Activated B cell treated with CpG ODN at 0.5 μM for 24 hours (primary cell): ENCODE data around the gene PNPLA3. TPM values are rescaled to one million over a fixed set of nuclear protein-coding genes. Genes with fewer than 3 reads are reported as not detected.
A peak's percentile ranks its signal among the peaks of the same experiment; 100 is the strongest.

ENCODE experiments used
- ATAC-seq: fragments of 200-7000 bp; cut with Tn5 transposase; one replicate; pipeline ENCODE4 v1.10.0; 2021; ENCODE audit warnings: low read depth, mild to moderate bottlenecking, moderate library complexity
- CTCF ChIA-PET: fragments of 350-600 bp; sonication (Branson Sonifier 250); formaldehyde crosslinking; loops from one replicate; lab custom pipeline; 2021; ENCODE audit warnings: antibody characterized with exemption; lab: Charles Lee
- POLR2A ChIA-PET: fragments of 350-600 bp; sonication (Branson Sonifier 250); formaldehyde crosslinking; loops from one replicate; lab custom pipeline; 2021; ENCODE audit warnings: antibody characterized with exemption; lab: Charles Lee
- DNase-seq: peaks from one replicate; pipeline ENCODE4 v3.0.0; 2022
- H3K27ac Mint-ChIP-seq: one replicate; pipeline ENCODE4 v1.8.0; 2020; ENCODE audit warnings: mixed read lengths
- H3K27me3 Mint-ChIP-seq: one replicate; pipeline ENCODE4 v1.8.0; 2021; ENCODE audit warnings: mixed read lengths
- H3K36me3 Mint-ChIP-seq: one replicate; pipeline ENCODE4 v1.8.0; 2021; ENCODE audit warnings: low read depth, mixed read lengths
- H3K4me1 Mint-ChIP-seq: one replicate; pipeline ENCODE4 v1.8.0; 2021; ENCODE audit warnings: mixed read lengths
- H3K4me3 Mint-ChIP-seq: one replicate; pipeline ENCODE4 v1.8.0; 2020; ENCODE audit warnings: mild to moderate bottlenecking, mixed read lengths
- H3K9me3 Mint-ChIP-seq: one replicate; pipeline ENCODE4 v1.8.0; 2020; ENCODE audit warnings: mixed read lengths
- CTCF ChIP-seq: fragments of 200-600 bp; IDR thresholded peaks from one replicate; pipeline ENCODE4 v1.8.0; 2022; ENCODE audit warnings: antibody characterized with exemption, mild to moderate bottlenecking
- intact Hi-C: fragments of 100-400 bp; cut with micrococcal nuclease; formaldehyde crosslinking; loops from one replicate; pipeline ENCODE4 v1.15.1; 2024
- total RNA-seq: library from RNA; stranded (reverse); gene quantifications from 2 replicates; pipeline ENCODE4 v1.2.3, GENCODE V29; 2022

PNPLA3 gene
- total RNA-seq, 1 donor from 2014 or later, result 0.33 TPM

- POLR2A ChIA-PET, result interaction anchor here (0.6 to 2.0 kb wide), 13 partner anchors 9 to 771 kb away, joined by 3 to 12 read pairs (median 4); partner anchors contain the start of genes EFCAB6, PARVB, PARVG and PNPLA3
- no peak for TF ChIP-seq CTCF
- CTCF ChIA-PET, result interaction anchor here (1.4 to 2.0 kb wide), 3 partner anchors 10 to 131 kb away, joined by 5 to 18 read pairs (median 7); no protein-coding TSS in a partner anchor
- DNase-seq (peak; percentile 86), ATAC-seq (peak; percentile 95)
- H3K9me3 Mint-ChIP-seq, result no peaks in the 10 kb centered on the region
- H3K27me3 Mint-ChIP-seq, result peaks cover 3% of the 10 kb centered on the region
- peaks cover 33% of the 10 kb centered on the region for H3K4me1 Mint-ChIP-seq
- H3K4me3 Mint-ChIP-seq, result peak within 1 kb of the TSS; percentile 96
- peaks cover 19% of the 10 kb centered on the region for H3K36me3 Mint-ChIP-seq
- peak within 1 kb of the TSS; percentile 94 for H3K27ac Mint-ChIP-seq
- intact Hi-C loops, result loop anchor here (1.0 to 5.0 kb wide), 6 partner anchors 32 to 543 kb away; partner anchors contain the start of genes EFCAB6, PARVG, PNPLA3 and RTL6
Measured at GRCh38 chr22:43955040-43955882, 31.7 kb downstream of the PNPLA3 start, which contains the start of gene SAMM50. SAMM50 (plus strand) TSS chr22:43955442; CDS start chr22:43955578, 136 bp downstream.

GRCh38 chr22:43955883-43956782 lies 32.5 kb downstream of the PNPLA3 start:
- intact Hi-C loops, result loop anchor here (1.0 to 5.0 kb wide), 6 partner anchors 33 to 542 kb away; partner anchors contain the start of genes EFCAB6, PARVG, PNPLA3 and RTL6

GRCh38 chr22:43956805-43957463 lies 33.3 kb downstream of the PNPLA3 start:
- DNase-seq (no peak), ATAC-seq (no peak)
- Mint-ChIP-seq H3K27ac (peak overlapping the region; percentile 94), H3K9me3 (no peaks in the 10 kb centered on the region), H3K4me1 (peaks cover 33% of the 10 kb centered on the region), H3K27me3 (no peaks in the 10 kb centered on the region), H3K36me3 (peaks cover 23% of the 10 kb centered on the region), H3K4me3 (peak overlapping the region; percentile 96)
- TF ChIP-seq CTCF, result no peak
- ChIA-PET POLR2A (no interaction called here), CTCF (no interaction called here)
- intact Hi-C loops, result loop anchor here (5.0 kb wide), 2 partner anchors 145 to 225 kb away; partner anchors contain the start of genes EFCAB6 and PARVG

More at GRCh38 chr22:43955883-43956782, 32.5 kb downstream of the PNPLA3 start:
- POLR2A ChIA-PET, result interaction anchor here (0.7 to 2.0 kb wide), 6 partner anchors 10 to 772 kb away, joined by 3 to 12 read pairs (median 4); partner anchors contain the start of genes EFCAB6 and PARVG
- H3K9me3 Mint-ChIP-seq, result no peaks in the 10 kb centered on the region
- H3K4me3 Mint-ChIP-seq, result peak overlapping the region; percentile 96
- TF ChIP-seq CTCF, result no peak
- peaks cover 33% of the 10 kb centered on the region for H3K4me1 Mint-ChIP-seq
- H3K27ac Mint-ChIP-seq, result peak overlapping the region; percentile 94
- ATAC-seq (peak; percentile 30), DNase-seq (no peak)
- H3K27me3 Mint-ChIP-seq, result peaks cover 2% of the 10 kb centered on the region
- CTCF ChIA-PET, result interaction anchor here (1.9 to 2.0 kb wide), 2 partner anchors 11 to 37 kb away, joined by 5 to 18 read pairs; no protein-coding TSS in a partner anchor
- peaks cover 23% of the 10 kb centered on the region for H3K36me3 Mint-ChIP-seq

- ATAC-seq (no peak), DNase-seq (no peak)
- TF ChIP-seq CTCF, result no peak
- H3K9me3 Mint-ChIP-seq, result no peaks in the 10 kb centered on the region
- intact Hi-C loops, result loop anchor here (5.0 kb wide), 2 partner anchors 146 to 224 kb away; partner anchors contain the start of genes EFCAB6 and PARVG
- H3K27ac Mint-ChIP-seq, result no peak overlapping the region
- H3K4me1 Mint-ChIP-seq, result peaks cover 33% of the 10 kb centered on the region
- H3K36me3 Mint-ChIP-seq, result peaks cover 23% of the 10 kb centered on the region
- ChIA-PET POLR2A (no interaction called here), CTCF (no interaction called here)
- no peak overlapping the region for H3K4me3 Mint-ChIP-seq
- H3K27me3 Mint-ChIP-seq, result no peaks in the 10 kb centered on the region
Measured at GRCh38 chr22:43957871-43958270, 34.3 kb downstream of the PNPLA3 start.
